Osteoblast (primary cell): ENCODE data around the gene USF1. TPM values are rescaled to one million over a fixed set of nuclear protein-coding genes. Genes with fewer than 3 reads are reported as not detected.
A peak's percentile ranks its signal among the peaks of the same experiment; 100 is the strongest.

Experiments
- DNase-seq: peaks from one replicate; pipeline ENCODE4 v3.0.0; 2011; ENCODE audit warnings: low spot score, mixed read lengths; ENCODE audit not compliant: insufficient read length; ENCODE audit errors: missing footprints
- H2AFZ ChIP-seq: 2 replicates; pipeline ENCODE4 v1.6.0; 2011; ENCODE audit warnings: mild to moderate bottlenecking, low read length
- H3K27ac ChIP-seq: 2 replicates; pipeline ENCODE4 v1.5.1; 2011; ENCODE audit warnings: mild to moderate bottlenecking, low read depth, low read length, moderate library complexity
- H3K27me3 ChIP-seq: 2 replicates; pipeline ENCODE4 v1.6.0; 2012; ENCODE audit warnings: mild to moderate bottlenecking, control low read depth, inconsistent platforms, low read length, moderate library complexity; ENCODE audit not compliant: insufficient read depth
- H3K36me3 ChIP-seq: 2 replicates; pipeline ENCODE4 v1.5.1; 2011; ENCODE audit warnings: mild to moderate bottlenecking, low read length, control low read depth, moderate library complexity; ENCODE audit not compliant: insufficient read depth
- H3K4me1 ChIP-seq: 2 replicates; pipeline ENCODE4 v1.5.1; 2011; ENCODE audit warnings: mild to moderate bottlenecking, low read length, control low read depth, moderate library complexity; ENCODE audit not compliant: insufficient read depth
- H3K4me2 ChIP-seq: 2 replicates; pipeline ENCODE4 v1.6.0; 2011; ENCODE audit warnings: mild to moderate bottlenecking, low read length; ENCODE audit not compliant: insufficient read depth
- H3K4me3 ChIP-seq: fragments of 200-600 bp; sonication (generic); 3 replicates; pipeline ENCODE4 v1.5.1; 2012; ENCODE audit warnings: mild to moderate bottlenecking, low read length, inconsistent platforms; ENCODE audit not compliant: insufficient read depth
- H3K79me2 ChIP-seq: 2 replicates; pipeline ENCODE4 v1.6.0; 2012; ENCODE audit warnings: mild to moderate bottlenecking, low read length, control low read depth, inconsistent platforms; ENCODE audit not compliant: insufficient read depth
- H3K9me3 ChIP-seq: 2 replicates; pipeline ENCODE4 v1.5.1; 2011; ENCODE audit warnings: low read depth, low read length, control low read depth
- H4K20me1 ChIP-seq: 2 replicates; pipeline ENCODE4 v1.6.0; 2012; ENCODE audit warnings: mild to moderate bottlenecking, low read length, control low read depth; ENCODE audit not compliant: insufficient read depth
- CTCF ChIP-seq: IDR thresholded peaks from 2 replicates; pipeline ENCODE4 v1.5.1; 2011; ENCODE audit warnings: mild to moderate bottlenecking, low read depth, low read length, moderate library complexity; ENCODE audit errors: extremely low read depth
- total RNA-seq: library from RNA; depleted of rRNA; stranded (reverse); fragments of >200 nt; gene quantifications from 2 replicates; pipeline ENCODE4 v1.2.3, GENCODE V29; 2012

Gene USF1
- 45.7 and 47.4 TPM in 2 replicates for total RNA-seq

- H3K27ac ChIP-seq: peak within 1 kb of the TSS; percentile 98
- peak within 1 kb of the TSS; percentile 100 for H3K4me2 ChIP-seq
- peaks cover 28% of the 10 kb centered on the region for H3K79me2 ChIP-seq
- H3K27me3 ChIP-seq: no peaks in the 10 kb centered on the region
- H3K36me3 ChIP-seq: peaks cover 24% of the 10 kb centered on the region
- DNase-seq: peak; percentile 98
- H2AFZ ChIP-seq: peak within 1 kb of the TSS; percentile 99
- peaks cover 7% of the 10 kb centered on the region for H3K9me3 ChIP-seq
- H3K4me3 ChIP-seq: peak within 1 kb of the TSS; percentile 90
- TF ChIP-seq CTCF: no peak
- peaks cover 8% of the 10 kb centered on the region for H4K20me1 ChIP-seq
- peaks cover 12% of the 10 kb centered on the region for H3K4me1 ChIP-seq
These were observed at the start of gene USF1 for GRCh38 chr1:161045736-161046604. USF1 (minus strand) TSS chr1:161045977; CDS start chr1:161043275, 2,702 bp downstream.

GRCh38 chr1:161095230-161095629, 49.5 kb upstream of the USF1 start:
- TF ChIP-seq CTCF: no peak
- DNase-seq: no peak
- no peak overlapping the region for H2AFZ ChIP-seq
- H4K20me1 ChIP-seq: peaks cover 7% of the 10 kb centered on the region
- peaks cover 8% of the 10 kb centered on the region for H3K36me3 ChIP-seq
- H3K27me3 ChIP-seq: no peaks in the 10 kb centered on the region
- H3K9me3 ChIP-seq: no peaks in the 10 kb centered on the region
- peaks cover 18% of the 10 kb centered on the region for H3K4me1 ChIP-seq
- H3K79me2 ChIP-seq: no peaks in the 10 kb centered on the region
- no peak overlapping the region for H3K4me3 ChIP-seq
- no peak overlapping the region for H3K4me2 ChIP-seq
- no peak overlapping the region for H3K27ac ChIP-seq

GRCh38 chr1:161094481-161094880, 48.7 kb upstream of the USF1 start:
- H3K4me2 ChIP-seq: no peak overlapping the region
- H2AFZ ChIP-seq: no peak overlapping the region
- DNase-seq: peak; percentile 66
- H3K79me2 ChIP-seq: no peaks in the 10 kb centered on the region
- no peak overlapping the region for H3K27ac ChIP-seq
- no peaks in the 10 kb centered on the region for H3K9me3 ChIP-seq
- no peaks in the 10 kb centered on the region for H3K27me3 ChIP-seq
- peaks cover 1% of the 10 kb centered on the region for H3K36me3 ChIP-seq
- TF ChIP-seq CTCF: no peak
- peaks cover 18% of the 10 kb centered on the region for H3K4me1 ChIP-seq
- peaks cover 1% of the 10 kb centered on the region for H4K20me1 ChIP-seq
- H3K4me3 ChIP-seq: no peak overlapping the region

GRCh38 chr1:161092621-161093028, 46.8 kb upstream of the USF1 start:
- Histone ChIP-seq H3K27ac (no peak overlapping the region), H2AFZ (no peak overlapping the region), H3K9me3 (no peaks in the 10 kb centered on the region), H4K20me1 (no peaks in the 10 kb centered on the region), H3K4me3 (no peak overlapping the region), H3K36me3 (no peaks in the 10 kb centered on the region), H3K4me1 (peaks cover 23% of the 10 kb centered on the region), H3K4me2 (no peak overlapping the region), H3K27me3 (no peaks in the 10 kb centered on the region), H3K79me2 (no peaks in the 10 kb centered on the region)
- TF ChIP-seq CTCF: no peak
- DNase-seq: peak; percentile 91
